HG03064 (cell line): ENCODE measurements around the gene TOM1L1.

Source experiments
- ATAC-seq: cut with Tn5 transposase; IDR thresholded peaks from one replicate; pipeline ENCODE4 v1.9.1; 2021; ENCODE audit warnings: low read depth; ENCODE audit not compliant: unreplicated experiment

Gene TOM1L1

GRCh38 chr17:54892360-54892759 is 8.3 kb upstream of the TOM1L1 start:
- ATAC-seq, result no peak

DNA sequence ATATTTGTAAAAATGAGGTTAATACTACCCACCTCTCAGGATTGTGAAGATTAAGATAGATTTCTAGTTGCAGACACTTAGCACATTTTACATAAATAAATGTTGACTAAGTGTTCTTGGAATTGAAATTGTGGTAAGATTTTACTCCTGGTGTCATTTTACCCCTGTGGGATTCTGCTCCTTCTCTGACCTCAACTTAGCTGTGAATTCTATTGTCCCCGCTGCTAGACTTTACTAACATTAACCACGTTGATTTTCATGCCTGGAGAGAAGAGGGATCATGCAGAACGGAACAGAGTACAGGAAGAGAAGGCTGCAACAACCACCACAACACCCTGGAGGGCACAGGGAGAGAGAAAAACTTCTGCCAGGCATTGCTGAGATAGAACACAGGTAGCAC is 2.1 kb upstream of the TOM1L1 start:
- ATAC-seq, result no peak

DNA sequence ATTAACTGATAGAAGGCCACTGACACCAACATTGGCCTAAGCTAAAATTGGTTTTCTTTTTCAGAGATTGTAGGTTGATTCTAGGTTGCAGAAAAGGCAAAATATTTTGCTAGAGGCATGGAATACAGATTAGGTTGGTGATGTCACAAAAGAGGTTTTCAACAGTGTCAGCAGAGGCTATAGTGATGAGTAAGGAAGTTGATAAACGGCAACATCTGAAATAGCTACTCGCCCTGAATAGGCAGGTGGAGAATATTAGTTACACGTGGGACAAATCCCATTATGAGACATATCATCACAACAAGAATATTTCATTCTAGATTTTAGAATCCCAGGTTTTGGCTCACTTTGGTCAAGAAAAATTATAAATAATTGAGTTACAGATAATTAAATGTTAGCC is 1.5 kb upstream of the TOM1L1 start:
- no peak for ATAC-seq

DNA sequence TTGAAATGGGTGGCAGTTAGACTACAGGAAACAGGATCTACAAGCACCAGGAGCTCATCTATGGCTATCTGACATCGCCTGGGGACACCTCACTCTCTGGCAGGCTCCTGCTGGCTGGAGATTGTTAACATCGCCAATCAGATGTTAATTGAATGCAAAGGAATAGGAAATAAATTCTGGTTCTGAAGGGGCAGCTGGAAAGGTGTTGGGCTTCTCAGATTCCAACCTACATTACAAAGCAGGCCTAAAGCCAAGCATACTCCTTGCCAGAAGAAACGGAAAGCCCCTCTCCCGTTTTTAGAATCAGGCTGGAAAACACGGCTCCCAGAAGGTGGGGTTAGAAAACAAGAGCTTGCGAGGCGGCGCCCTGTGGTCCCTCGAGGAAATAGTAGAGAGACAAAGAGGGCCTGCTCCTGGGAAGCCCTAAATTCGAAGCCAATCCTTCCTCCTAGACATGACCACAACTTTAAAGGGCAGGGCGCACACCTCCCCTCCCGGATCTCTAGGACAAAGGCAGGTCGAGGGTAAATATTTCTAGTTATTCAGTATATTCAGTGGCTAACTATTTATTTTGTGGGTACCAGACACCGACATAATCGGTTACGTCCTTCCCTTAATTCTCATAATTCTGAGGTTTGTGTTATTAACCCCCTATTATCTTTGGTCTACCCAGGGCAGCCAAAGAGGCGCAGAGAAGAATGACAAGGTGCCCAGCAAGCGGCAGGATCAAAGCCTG is 763 bp upstream of the TOM1L1 start:
- no peak for ATAC-seq

GRCh38 chr17:54901230-54901822 is 674 bp downstream of the TOM1L1 start:
- no peak for ATAC-seq

GRCh38 chr17:54902017-54902416 is 1.4 kb downstream of the TOM1L1 start:
- no peak for ATAC-seq

- no peak for ATAC-seq
Observed at GRCh38 chr17:54902611-54903010, 2.0 kb downstream of the TOM1L1 start.

GRCh38 chr17:54903375-54903774 is 2.7 kb downstream of the TOM1L1 start:
- ATAC-seq, result no peak

- no peak for ATAC-seq
Observed at GRCh38 chr17:54906683-54907082, 6.0 kb downstream of the TOM1L1 start.

- no peak for ATAC-seq
Observed at GRCh38 chr17:54907376-54907775, 6.7 kb downstream of the TOM1L1 start.

DNA sequence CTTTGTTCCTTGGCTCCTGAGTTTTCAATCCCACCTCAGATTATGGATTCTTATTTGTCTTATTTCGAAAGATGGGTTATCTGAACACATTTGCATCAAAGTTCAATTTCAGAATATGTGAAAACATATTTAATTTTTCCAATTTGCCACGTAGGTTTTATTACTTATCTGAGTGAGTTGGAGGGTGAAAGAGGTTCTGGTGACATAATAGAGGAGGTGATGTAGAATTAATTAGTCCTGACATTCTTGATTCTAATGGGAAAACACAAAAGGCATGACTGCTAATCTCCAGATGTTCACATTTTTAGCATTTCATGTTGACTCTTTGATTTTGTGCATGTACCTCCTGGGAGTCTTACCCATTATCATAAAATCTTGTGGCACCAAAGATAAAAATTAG is 9.1 kb downstream of the TOM1L1 start:
- ATAC-seq, result no peak

GRCh38 chr17:54916721-54917120 is 16.1 kb downstream of the TOM1L1 start:
- ATAC-seq, result no peak

- no peak for ATAC-seq
Observed at GRCh38 chr17:54919425-54919824, 18.8 kb downstream of the TOM1L1 start.

- ATAC-seq, result no peak
Observed at GRCh38 chr17:54920819-54921218, 20.2 kb downstream of the TOM1L1 start.

DNA sequence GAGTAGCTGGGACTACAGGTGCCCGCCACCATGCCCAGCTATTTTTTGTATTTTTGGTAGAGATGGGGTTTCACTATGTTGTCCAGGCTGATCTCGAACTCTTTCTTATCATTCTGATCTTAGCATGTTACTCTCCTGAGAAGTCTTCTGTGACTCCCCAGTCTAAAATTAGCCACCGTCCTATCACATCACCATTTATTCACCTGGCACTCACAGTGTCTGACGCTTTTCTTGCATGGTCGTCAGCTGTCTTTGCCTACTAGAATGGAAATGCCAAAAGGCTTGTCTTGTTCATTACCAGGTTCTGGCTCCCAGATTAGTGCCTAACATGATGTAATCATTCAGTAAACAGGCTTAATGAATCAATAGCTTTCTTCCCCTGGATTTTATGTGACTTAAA is 23.8 kb downstream of the TOM1L1 start:
- ATAC-seq, result no peak

GRCh38 chr17:54927525-54927924 is 26.9 kb downstream of the TOM1L1 start:
- ATAC-seq, result no peak

DNA sequence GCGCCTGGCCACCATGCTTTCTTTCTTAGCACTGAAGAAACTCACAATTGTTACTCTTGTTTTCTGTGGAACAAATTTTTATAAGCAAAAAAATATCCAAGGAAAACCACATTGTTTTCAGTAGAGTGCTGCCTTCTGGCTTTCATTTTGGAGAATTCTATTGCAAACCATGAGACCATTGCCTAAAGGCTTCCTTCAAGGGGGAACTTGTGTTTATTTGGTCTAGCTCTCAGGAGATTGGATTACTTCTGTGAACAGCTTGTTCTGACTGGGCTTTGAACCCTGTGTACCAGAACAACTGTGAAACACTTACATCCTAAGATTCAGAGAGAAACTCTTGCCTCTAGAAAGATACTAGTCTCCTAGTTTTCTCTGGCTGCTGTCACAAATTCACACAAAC is 32.1 kb downstream of the TOM1L1 start:
- ATAC-seq, result no peak

DNA sequence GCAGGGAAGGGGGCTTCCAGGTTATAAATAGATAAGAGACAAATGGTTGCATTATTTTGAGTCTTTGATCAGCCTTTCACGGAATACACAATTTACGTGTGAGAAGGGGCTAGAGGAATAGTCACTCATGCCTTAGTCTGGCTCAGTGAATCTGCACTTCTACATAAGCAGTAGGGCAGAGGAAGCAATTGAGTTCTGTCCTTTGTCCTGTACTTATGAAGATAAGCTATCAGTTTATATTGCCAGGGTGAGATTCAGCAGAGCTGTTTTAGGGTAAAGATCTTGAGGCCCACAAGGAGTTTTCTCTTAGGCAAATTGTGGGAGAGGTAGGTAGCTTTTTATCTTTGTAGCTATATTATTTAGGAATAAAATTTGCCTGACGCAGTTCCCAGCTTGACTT is 33.3 kb downstream of the TOM1L1 start:
- no peak for ATAC-seq

DNA sequence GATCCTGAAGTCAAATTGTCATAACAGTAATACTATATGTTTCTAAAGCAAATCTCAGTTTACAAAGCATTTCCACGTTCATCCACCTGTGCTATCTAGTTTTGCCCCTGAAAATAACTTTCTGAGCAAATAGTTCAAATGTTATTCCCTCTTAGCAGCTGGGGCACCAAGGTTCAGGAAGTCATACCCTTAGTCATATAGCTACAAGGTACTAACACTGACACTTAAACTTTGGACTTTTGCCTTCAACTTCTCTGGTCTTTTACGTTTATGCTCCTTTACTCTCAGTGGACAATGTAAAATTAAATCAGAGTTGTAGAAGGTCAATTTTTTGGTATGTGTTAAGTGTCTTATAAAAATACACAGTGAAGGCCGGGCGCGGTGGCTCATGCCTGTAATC is 34.8 kb downstream of the TOM1L1 start:
- no peak for ATAC-seq

GRCh38 chr17:54937018-54937417 is 36.4 kb downstream of the TOM1L1 start:
- ATAC-seq, result no peak

DNA sequence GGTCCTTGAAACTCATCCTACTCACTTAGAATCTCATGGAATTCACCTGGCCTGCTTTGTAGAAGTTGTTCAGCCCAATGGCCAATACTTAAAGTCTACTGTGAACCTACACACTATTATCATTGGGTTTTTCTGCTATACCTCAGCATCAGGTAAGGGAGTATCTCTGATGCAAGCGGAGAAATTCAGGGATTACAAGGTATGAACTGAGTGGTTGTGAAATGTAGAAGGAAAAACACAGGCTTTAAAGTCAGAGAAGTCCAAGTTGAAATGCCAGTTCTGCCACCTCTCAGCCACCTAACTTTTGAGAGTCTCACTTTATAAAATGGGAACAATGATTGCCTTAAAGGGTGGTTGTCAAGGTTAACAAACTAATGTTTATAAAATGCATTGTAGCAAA is 36.8 kb downstream of the TOM1L1 start:
- ATAC-seq, result no peak

DNA sequence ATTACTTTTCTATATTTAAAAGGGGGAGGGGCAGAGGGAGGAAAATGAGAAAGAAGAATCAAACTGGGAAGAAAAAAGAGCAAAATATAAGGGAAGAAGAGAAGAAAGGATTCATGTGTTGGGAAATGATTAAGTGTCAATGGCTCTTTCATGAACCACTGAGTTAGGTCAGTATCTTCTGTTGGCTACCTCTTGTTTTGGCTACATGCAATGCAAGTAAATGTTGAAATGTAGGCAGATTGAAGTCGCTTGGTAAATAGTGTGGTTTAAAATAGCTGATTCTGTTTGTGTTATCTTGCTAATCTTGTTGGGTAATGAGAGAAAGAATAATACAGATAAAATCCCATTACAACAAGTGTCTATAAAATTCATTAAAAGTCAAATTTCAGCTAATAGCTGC is 40.6 kb downstream of the TOM1L1 start:
- no peak for ATAC-seq

GRCh38 chr17:54944796-54945195 is 44.1 kb downstream of the TOM1L1 start:
- ATAC-seq, result no peak
